Measurements from ENCODE around the gene HECTD4. TPM values are rescaled to one million over a fixed set of nuclear protein-coding genes. Genes with fewer than 3 reads are reported as not detected.

HECTD4 gene
- total RNA-seq, 1 donor, result 29.0 TPM

DNA sequence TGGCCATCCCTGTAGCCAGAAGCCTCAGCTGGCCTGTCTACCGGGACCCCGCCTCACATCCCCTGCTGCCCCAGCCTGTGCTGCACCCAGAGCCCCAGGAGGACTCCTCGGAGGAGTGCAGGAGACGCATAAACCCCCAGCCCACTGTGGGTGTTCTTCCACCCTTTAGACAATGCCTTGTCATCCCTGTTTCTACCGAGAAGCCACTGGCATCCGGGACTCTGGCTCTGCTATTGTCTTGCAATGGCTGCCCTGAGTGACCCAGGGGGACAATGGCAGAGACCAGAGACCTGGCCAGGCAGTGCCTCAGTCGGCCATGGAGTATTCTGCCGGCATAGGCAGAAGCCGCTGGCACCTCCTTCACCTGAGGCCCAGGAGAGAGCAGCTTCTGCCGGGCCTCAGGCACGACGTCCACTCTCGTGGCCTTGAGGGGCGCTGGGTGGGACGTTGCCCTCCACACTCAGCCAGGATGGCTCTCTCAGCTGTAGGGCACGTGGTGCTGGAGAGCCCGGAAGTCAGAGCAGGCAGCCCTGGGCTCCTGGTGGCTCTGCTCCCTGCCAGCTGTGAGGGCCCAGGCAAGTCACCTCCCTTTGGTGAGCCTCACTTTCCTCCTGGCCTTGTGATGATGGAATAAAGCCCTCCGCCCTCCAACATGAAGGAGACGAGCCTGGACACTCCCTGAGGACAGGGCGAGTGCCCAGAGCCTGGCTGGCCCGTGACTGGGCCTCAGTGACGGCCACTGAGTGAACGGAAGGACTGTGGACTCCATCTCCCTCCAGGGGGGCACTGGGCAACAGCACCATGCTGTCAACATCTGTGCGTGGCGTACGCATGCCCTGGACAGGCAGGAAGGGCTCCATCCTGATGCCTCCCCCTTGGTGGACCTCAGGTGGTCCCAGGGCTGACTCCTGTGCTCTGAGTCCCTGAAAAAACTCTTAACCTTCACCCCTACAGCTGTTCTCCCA, 215.9 kb downstream of the HECTD4 start:
- no peak overlapping the region for H2AFZ ChIP-seq (ENCODE audit: low read length)
- no peak for TF ChIP-seq CTCF (IDR thresholded peaks at IDR 0.05; ENCODE audit: extremely low read depth, low read depth, low read length)
- DNase-seq (ENCODE audit: insufficient read length, low spot score, missing footprints), result peak; percentile 66
- no peaks in the 10 kb centered on the region for H4K20me1 ChIP-seq (ENCODE audit: insufficient read depth, low read length)
- H3K4me1 ChIP-seq (ENCODE audit: insufficient read depth, low read length), result no peaks in the 10 kb centered on the region
- H3K27ac ChIP-seq (ENCODE audit: low read depth, low read length), result no peak overlapping the region
- no peaks in the 10 kb centered on the region for H3K79me2 ChIP-seq (ENCODE audit: insufficient read depth, low read length)
- H3K36me3 ChIP-seq (ENCODE audit: insufficient read depth, low read length), result peaks cover 6% of the 10 kb centered on the region
- H3K4me2 ChIP-seq (ENCODE audit: insufficient read depth, low read length), result no peak overlapping the region
- no peaks in the 10 kb centered on the region for H3K27me3 ChIP-seq (ENCODE audit: insufficient read depth, low read length)
- no peaks in the 10 kb centered on the region for H3K9me3 ChIP-seq (ENCODE audit: low read depth, low read length)
- no peak overlapping the region for H3K4me3 ChIP-seq (ENCODE audit: insufficient read depth, low read length)

DNA sequence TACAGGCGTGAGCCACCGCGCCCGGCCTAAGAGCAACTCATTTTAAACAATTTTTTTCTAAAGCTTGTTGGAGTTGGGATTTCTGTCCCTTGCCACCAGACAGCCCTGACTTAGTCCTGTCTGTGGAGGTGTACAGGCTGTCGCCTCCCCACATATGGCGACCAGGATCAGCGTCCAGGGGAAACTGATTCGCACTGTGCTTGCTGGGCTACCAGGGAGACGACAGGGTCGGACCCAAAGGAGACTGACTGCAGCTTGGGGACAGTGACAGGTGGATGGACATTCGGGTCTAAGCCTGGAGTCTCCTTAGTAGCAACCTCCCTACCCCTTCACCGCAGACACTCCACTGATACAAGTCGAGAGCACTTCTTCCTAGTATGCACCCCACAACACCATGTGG, 216.6 kb downstream of the HECTD4 start:
- no peak overlapping the region for H3K27ac ChIP-seq (ENCODE audit: low read depth, low read length)
- no peak for TF ChIP-seq CTCF (IDR thresholded peaks at IDR 0.05; ENCODE audit: extremely low read depth, low read depth, low read length)
- DNase-seq (ENCODE audit: insufficient read length, low spot score, missing footprints), result peak; percentile 62

GRCh38 chr12:112164011-112164660, 218.1 kb downstream of the HECTD4 start:
- Histone ChIP-seq H3K27ac (ENCODE audit: low read depth, low read length) (no peak overlapping the region), H2AFZ (ENCODE audit: low read length) (no peak overlapping the region), H3K4me1 (ENCODE audit: insufficient read depth, low read length) (no peaks in the 10 kb centered on the region), H3K79me2 (ENCODE audit: insufficient read depth, low read length) (no peaks in the 10 kb centered on the region), H3K27me3 (ENCODE audit: insufficient read depth, low read length) (no peaks in the 10 kb centered on the region), H3K36me3 (ENCODE audit: insufficient read depth, low read length) (peaks cover 23% of the 10 kb centered on the region), H3K4me2 (ENCODE audit: insufficient read depth, low read length) (no peak overlapping the region), H4K20me1 (ENCODE audit: insufficient read depth, low read length) (no peaks in the 10 kb centered on the region), H3K9me3 (ENCODE audit: low read depth, low read length) (no peaks in the 10 kb centered on the region), H3K4me3 (ENCODE audit: insufficient read depth, low read length) (no peak overlapping the region)
- DNase-seq (ENCODE audit: insufficient read length, low spot score, missing footprints), result no peak
- TF ChIP-seq CTCF (IDR thresholded peaks at IDR 0.05; ENCODE audit: extremely low read depth, low read depth, low read length), result no peak

More for the DNA sequence above, 216.6 kb downstream of the HECTD4 start:
- Histone ChIP-seq H3K36me3 (ENCODE audit: insufficient read depth, low read length) (peaks cover 9% of the 10 kb centered on the region), H3K4me1 (ENCODE audit: insufficient read depth, low read length) (no peaks in the 10 kb centered on the region), H4K20me1 (ENCODE audit: insufficient read depth, low read length) (no peaks in the 10 kb centered on the region), H2AFZ (ENCODE audit: low read length) (no peak overlapping the region), H3K79me2 (ENCODE audit: insufficient read depth, low read length) (no peaks in the 10 kb centered on the region), H3K4me2 (ENCODE audit: insufficient read depth, low read length) (no peak overlapping the region), H3K27me3 (ENCODE audit: insufficient read depth, low read length) (no peaks in the 10 kb centered on the region), H3K4me3 (ENCODE audit: insufficient read depth, low read length) (no peak overlapping the region), H3K9me3 (ENCODE audit: low read depth, low read length) (no peaks in the 10 kb centered on the region)

DNA sequence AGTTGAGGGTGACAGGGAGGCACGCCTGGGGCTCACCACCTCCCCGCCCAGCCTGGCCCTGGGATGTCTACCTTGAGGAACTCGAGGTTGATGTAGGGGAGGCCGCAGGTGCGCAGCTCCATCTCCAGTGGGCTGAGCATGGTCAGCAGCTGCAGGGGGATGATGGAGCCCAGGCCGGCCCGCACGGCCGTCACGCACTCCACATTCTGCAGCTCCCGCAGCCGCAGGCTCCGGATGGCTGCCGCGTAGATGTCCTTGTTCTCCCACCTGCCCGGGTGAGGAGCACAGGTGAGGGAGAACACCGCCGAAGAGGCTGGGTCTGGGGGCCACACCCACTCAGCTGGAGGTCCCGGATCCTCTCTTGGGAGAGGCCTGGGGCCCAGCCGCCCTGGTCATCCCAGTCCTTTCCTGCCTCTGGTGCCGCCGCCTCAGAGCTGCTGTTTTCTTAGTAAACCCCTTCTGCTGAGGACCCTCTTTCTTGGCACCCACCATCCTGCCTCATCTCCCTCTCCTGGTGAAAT, 218.7 kb downstream of the HECTD4 start:
- H3K9me3 ChIP-seq (ENCODE audit: low read depth, low read length), result no peaks in the 10 kb centered on the region
- H3K27ac ChIP-seq (ENCODE audit: low read depth, low read length), result no peak overlapping the region
- TF ChIP-seq CTCF (IDR thresholded peaks at IDR 0.05; ENCODE audit: extremely low read depth, low read depth, low read length), result no peak
- no peak overlapping the region for H3K4me2 ChIP-seq (ENCODE audit: insufficient read depth, low read length)
- H4K20me1 ChIP-seq (ENCODE audit: insufficient read depth, low read length), result no peaks in the 10 kb centered on the region
- peaks cover 23% of the 10 kb centered on the region for H3K36me3 ChIP-seq (ENCODE audit: insufficient read depth, low read length)
- DNase-seq (ENCODE audit: insufficient read length, low spot score, missing footprints), result peak; percentile 68
- H3K27me3 ChIP-seq (ENCODE audit: insufficient read depth, low read length), result no peaks in the 10 kb centered on the region
- H2AFZ ChIP-seq (ENCODE audit: low read length), result no peak overlapping the region
- H3K4me1 ChIP-seq (ENCODE audit: insufficient read depth, low read length), result no peaks in the 10 kb centered on the region
- H3K4me3 ChIP-seq (ENCODE audit: insufficient read depth, low read length), result no peak overlapping the region
- no peaks in the 10 kb centered on the region for H3K79me2 ChIP-seq (ENCODE audit: insufficient read depth, low read length)
